ENCODE results near the gene INHBE.

- TF ChIP-seq REST (IDR thresholded peaks at IDR 0.05) (no peak), RAD21 (IDR thresholded peaks at IDR 0.05) (no peak), CTCF (IDR thresholded peaks at IDR 0.05; ENCODE audit: low read depth, low read length, missing input control) (no peak), SP1 (IDR thresholded peaks at IDR 0.05) (no peak), RXRA (IDR thresholded peaks at IDR 0.05) (no peak), TAF1 (conservative IDR thresholded peaks at IDR 0.05) (no peak)
- TF ChIP-seq, protein P1, sequence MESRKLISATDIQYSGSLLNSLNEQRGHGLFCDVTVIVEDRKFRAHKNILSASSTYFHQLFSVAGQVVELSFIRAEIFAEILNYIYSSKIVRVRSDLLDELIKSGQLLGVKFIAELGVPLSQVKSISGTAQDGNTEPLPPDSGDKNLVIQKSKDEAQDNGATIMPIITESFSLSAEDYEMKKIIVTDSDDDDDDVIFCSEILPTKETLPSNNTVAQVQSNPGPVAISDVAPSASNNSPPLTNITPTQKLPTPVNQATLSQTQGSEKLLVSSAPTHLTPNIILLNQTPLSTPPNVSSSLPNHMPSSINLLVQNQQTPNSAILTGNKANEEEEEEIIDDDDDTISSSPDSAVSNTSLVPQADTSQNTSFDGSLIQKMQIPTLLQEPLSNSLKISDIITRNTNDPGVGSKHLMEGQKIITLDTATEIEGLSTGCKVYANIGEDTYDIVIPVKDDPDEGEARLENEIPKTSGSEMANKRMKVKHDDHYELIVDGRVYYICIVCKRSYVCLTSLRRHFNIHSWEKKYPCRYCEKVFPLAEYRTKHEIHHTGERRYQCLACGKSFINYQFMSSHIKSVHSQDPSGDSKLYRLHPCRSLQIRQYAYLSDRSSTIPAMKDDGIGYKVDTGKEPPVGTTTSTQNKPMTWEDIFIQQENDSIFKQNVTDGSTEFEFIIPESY (IDR thresholded peaks at IDR 0.05) = no peak
These were observed 13.2 kb upstream of the INHBE start for GRCh38 chr12:57441846-57442427.
